PFSK-1 (cell line): ENCODE data around the gene BMP2.

Source experiments
- FOXP2 ChIP-seq: optimal IDR thresholded peaks from 2 replicates; pipeline ENCODE3; 2011; ENCODE audit warnings: borderline replicate concordance, control low read depth, inconsistent platforms; ENCODE audit not compliant: insufficient read depth; ENCODE audit errors: extremely low read length, extremely low read depth
- POLR2AphosphoS5 ChIP-seq: IDR thresholded peaks from 2 replicates; pipeline ENCODE4 v1.6.1; 2012; ENCODE audit warnings: low read depth, mild to moderate bottlenecking, control low read depth, low read length, moderate library complexity
- SIN3A ChIP-seq: IDR thresholded peaks from 2 replicates; pipeline ENCODE4 v1.6.1; 2012; ENCODE audit warnings: mild to moderate bottlenecking, low read length, moderate library complexity, borderline replicate concordance; ENCODE audit not compliant: insufficient read depth
- TAF1 ChIP-seq: IDR thresholded peaks from 2 replicates; pipeline ENCODE4 v1.6.1; 2012; ENCODE audit warnings: low read length, control low read depth, borderline replicate concordance; ENCODE audit not compliant: insufficient read depth
- TF ChIP-seq, protein P1 (sequence below), 2 experiments: IDR thresholded peaks; 2 replicates each; pipeline versions ENCODE4 v1.6.1 to v1.8.0; 2011 to 2012; ENCODE audit warnings: low read depth in 2 of 2, low read length in 2 of 2, control low read depth in 1 of 2, inconsistent platforms in 1 of 2, mild to moderate bottlenecking in 1 of 2, moderate library complexity in 1 of 2; ENCODE audit not compliant: insufficient read depth in 1 of 2

DNA sequence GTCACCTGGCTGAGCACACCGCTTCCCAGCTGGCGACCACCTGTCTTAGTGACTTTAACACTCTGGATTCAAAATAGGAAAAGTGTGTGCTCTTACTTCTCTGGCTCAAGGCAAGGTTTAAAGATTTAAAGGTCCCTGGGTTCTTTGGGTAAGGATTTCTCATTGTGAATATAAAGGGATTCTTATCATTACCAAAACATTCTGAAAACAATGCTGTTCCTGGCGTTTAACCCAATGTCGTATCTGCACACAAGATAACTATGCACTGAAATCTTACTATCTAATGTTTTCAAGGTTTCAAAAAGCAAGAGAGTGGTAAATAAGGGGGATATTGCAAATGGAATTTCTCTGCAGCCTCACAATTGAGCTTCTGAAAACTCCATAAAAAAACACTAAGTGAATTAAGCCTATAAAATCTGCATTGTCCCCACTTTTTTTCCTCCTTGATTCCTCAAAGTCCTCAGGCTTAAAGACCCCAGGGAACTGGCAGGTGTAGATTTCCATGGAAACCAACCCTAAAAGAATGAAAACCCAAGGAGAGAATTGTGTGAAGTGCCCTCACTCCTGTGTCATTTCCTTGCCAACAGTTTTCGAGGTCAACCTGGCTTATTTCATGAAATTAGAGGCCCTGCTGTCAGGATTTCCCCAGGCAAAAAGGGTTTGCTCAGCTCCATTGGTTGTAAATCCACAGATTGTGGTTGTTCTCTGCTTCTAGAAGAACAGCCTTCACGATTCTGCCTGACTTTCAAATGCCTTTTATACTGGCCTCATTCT, 44.0 kb downstream of the BMP2 start:
- TF ChIP-seq TAF1 (no peak), SIN3A (no peak), POLR2AphosphoS5 (no peak), FOXP2 (no peak)
- TF ChIP-seq, protein P1, sequence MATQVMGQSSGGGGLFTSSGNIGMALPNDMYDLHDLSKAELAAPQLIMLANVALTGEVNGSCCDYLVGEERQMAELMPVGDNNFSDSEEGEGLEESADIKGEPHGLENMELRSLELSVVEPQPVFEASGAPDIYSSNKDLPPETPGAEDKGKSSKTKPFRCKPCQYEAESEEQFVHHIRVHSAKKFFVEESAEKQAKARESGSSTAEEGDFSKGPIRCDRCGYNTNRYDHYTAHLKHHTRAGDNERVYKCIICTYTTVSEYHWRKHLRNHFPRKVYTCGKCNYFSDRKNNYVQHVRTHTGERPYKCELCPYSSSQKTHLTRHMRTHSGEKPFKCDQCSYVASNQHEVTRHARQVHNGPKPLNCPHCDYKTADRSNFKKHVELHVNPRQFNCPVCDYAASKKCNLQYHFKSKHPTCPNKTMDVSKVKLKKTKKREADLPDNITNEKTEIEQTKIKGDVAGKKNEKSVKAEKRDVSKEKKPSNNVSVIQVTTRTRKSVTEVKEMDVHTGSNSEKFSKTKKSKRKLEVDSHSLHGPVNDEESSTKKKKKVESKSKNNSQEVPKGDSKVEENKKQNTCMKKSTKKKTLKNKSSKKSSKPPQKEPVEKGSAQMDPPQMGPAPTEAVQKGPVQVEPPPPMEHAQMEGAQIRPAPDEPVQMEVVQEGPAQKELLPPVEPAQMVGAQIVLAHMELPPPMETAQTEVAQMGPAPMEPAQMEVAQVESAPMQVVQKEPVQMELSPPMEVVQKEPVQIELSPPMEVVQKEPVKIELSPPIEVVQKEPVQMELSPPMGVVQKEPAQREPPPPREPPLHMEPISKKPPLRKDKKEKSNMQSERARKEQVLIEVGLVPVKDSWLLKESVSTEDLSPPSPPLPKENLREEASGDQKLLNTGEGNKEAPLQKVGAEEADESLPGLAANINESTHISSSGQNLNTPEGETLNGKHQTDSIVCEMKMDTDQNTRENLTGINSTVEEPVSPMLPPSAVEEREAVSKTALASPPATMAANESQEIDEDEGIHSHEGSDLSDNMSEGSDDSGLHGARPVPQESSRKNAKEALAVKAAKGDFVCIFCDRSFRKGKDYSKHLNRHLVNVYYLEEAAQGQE (IDR thresholded peaks at IDR 0.05; ENCODE audit: insufficient read depth in 1 of 2, low read depth in 2 of 2, low read length in 2 of 2) = no peak
